Fibroblast of skin of right biceps (primary cell): ENCODE measurements around the gene TSHR.

Experiments used
- DNase-seq: peaks from one replicate; pipeline ENCODE4 v3.0.0-alpha.2; 2013

Gene TSHR

DNA sequence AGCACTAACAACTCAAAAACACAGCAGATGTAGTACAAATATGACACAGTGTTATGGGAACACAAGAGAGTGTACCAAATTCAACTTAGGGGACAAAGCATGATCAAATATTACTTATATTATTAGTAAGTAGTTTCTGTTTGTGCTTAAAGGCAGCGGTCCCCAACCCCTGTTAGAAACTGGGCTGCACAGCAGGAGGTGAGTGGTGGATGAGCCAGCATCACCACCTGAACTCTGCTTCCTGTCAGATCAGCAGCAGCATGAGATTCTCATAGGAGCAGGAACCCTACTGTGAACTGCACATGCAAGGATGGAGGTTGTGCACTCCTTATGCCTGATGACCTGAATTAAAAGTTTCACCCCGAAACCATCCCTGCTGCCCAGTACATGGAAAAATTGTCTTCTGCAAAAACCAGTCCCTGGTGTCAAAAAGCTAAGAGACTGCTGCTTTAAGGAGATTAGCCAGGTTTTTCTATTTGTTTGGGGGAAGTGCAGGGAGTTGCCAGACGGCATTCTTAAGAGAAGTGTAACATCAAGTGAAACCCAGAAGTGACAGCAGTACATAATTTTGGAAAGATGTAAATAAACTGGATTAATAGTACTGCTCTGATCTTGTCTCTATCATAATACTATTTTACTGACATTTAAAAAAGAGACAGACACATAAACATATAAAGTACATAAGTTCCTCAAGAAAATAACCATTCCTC, 238.7 kb downstream of the TSHR start:
- no peak for DNase-seq
